D721Med (cell line): ENCODE results near the gene MUC7.

Source experiments
- DNase-seq: peaks from one replicate; pipeline ENCODE4 v3.0.0; 2011; ENCODE audit warnings: low spot score; ENCODE audit not compliant: insufficient read length
- FAIRE-seq: peaks from 2 replicates; lab custom pipeline; 2011; peaks lifted over from hg19 to GRCh38; lab: Jason Lieb, UNC
- CTCF ChIP-seq: IDR thresholded peaks from 2 replicates; pipeline ENCODE4 v1.5.1; 2012; ENCODE audit warnings: mild to moderate bottlenecking, control low read depth; ENCODE audit not compliant: insufficient read depth; ENCODE audit errors: missing control alignments

MUC7 gene

DNA sequence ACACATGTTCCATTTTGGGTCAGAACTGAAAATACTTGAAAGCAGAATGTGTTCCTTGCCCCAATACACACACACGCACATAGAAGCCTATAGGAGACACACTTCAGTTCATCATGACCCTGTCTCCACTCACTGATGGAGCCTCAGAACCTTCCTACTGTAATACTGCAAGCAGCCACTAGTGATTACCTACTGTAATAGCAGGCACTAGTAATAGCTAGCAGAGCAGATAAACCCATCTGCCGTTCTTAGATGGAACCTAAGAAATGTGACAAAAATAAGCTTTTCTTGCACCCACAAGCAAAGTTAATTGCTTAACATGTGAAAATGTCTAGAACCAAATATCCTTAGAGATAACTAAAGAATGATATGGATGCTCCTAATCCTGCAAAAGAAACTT lies 60.0 kb downstream of the MUC7 start:
- DNase-seq: no peak
- no peak for FAIRE-seq

More for the DNA sequence above, 60.0 kb downstream of the MUC7 start:
- TF ChIP-seq CTCF: no peak
